SW 1271 (cell line): ENCODE measurements around the gene SAP25.
"Not testable (repeated sequence)": the region's sequence is repeated elsewhere in the genome, so short reads cannot be mapped to it uniquely, and the experiment has no call there.

Experiments
- DNase-seq, 2 experiments: peaks; one replicate each; lab custom pipeline; 2025; lab: John Stamatoyannopoulos, UW

The SAP25 gene

DNA sequence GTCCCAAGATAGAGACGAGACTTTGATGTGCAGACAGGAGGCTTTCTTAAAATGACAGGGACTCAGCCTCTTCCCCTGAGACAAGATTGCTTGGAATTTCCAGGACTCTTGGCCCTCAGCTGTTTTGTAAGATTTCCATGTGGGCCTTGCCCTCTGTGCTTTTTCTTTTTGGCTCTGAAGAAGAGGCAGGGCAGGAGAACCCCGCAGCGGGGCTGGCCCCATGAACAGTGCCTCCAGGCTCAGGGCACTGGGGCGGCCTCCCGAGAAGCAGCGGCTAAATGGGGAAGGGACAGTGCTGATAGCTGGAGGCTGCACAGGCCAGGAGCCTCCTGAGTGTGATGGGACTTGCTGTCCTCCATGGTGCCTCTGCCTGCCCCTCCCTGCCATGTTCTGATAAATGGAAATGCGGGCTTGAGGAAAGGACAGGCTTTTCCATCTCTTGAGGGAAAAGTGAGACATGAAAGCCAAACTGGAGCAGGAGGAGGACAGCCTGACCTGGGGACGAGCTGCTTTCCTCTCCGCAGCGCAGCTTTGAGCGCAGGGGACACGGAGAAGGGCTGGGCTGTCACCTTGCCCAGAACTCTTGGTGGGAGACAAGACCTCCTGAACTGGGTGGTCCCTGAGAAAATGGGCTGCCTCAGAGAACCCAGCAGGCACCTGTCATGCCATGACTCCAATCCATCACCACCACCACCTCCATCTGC lies 12.1 kb downstream of the SAP25 start:
- DNase-seq, result no peak

DNA sequence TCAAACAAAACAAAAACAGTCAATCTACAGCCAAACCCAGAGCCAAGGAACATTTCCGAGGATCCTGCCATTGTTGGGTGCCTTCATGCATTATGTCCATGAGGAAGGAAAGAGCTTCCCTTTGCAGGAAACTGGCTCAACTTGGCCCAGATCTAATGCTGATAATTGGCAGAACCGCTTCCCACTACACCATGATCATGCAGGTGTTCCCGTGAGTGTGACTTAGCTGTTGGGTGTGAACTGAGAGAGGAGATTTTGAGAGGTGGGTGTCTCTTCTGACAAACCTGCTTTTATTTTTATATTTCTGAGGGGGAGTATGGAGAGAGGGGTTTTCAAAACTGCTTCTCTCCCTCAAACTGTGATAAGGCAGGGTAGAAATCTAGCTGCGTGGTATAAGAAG lies 14.6 kb downstream of the SAP25 start:
- DNase-seq, result no peak

DNA sequence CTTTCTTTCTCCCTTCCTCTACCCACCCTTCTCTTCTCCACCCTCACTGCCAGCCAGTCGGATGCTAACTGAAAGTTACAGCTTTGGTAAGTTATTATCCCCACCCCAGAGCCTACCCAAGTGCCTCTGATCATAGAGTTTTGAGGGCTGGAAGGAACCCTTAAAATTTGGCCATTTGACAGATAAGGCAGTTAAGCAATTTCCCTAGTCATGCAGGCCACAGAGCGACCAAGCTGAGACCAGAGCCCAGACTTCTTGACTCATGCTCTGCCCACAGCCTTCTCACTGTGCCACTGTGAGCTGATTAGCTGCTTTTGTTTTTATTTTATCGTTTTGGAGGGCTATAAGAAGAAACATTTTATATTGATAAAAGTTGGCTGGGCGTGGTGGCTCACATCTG lies 17.2 kb downstream of the SAP25 start:
- no peak for DNase-seq

DNA sequence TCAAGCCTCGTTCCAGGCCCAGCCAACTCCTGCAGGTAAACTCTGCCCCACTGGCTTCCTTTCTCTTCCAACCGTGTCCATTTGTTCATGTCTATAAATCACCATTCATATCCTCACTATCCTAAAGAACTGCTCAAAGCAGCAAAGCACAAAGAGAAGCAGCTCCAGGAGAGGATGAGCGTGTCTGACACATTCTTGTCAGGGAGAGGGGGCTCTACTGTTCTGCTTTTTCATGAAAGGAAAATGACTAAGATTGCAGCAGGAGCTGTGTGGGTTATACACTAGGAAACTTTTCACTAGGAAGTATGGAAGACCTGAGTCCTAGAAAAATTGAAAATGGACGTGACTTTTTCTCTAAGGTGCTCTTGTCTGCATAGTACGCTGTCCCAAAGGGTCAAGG lies 18.0 kb downstream of the SAP25 start:
- DNase-seq, result no peak

DNA sequence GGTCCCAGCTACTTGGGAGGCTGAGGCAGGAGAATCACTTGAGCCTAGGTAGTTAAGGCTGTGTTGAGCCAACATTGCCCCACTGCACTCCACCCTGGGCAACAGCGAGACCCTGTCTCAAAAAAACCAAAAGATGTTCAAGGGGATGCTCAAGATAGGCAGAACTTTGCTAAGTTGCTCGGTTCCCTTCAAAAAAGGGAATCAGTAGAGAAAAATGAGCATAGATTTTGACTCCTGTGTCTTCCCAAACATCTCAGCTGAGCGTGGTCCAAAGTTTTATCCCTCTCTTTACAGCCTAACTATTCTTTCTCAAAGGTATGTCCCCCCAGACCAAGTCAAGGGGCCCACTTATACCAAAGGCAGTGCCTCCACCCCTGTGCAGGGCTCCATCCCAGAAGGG lies 20.7 kb downstream of the SAP25 start:
- DNase-seq, result no peak

DNA sequence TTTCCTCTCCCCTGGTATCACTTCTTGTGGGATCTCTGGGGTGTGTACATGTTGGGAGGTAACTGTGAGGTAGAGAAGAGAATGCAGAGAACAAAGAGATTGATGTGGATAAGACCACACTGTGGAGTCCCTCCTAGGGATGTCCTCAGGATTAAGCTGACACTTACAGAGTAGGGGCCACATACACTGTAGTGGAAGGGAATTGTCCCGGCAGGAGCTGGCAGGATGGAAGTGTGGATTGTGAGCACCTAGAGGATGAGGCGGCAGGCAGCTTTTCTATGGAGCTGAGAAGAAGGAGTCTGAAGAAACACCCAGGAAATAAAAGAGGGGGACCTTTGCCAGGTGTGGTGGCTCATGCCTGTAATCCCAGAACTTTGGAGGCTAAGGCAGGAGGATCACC lies 21.2 kb downstream of the SAP25 start:
- DNase-seq, result no peak

DNA sequence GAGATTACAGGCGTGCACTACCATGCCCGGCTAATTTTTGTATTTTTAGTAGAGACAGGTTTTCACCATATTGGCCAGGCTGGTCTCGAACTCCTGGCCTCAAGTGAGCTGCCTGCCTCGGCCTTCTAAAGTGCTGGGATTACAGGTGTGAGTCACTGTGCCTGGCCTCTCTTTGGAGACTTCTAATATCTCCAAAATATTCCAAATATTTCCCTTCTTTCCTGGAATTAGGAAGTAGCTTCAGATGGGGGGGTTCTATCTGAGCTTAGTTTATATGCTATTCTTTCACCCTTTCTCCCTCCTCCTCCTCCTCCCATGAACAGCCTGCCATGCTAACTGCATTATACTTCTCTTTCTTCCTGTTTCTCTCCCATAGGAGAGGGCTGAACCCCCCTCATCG lies 25.3 kb downstream of the SAP25 start:
- not testable (repeated sequence) for DNase-seq

DNA sequence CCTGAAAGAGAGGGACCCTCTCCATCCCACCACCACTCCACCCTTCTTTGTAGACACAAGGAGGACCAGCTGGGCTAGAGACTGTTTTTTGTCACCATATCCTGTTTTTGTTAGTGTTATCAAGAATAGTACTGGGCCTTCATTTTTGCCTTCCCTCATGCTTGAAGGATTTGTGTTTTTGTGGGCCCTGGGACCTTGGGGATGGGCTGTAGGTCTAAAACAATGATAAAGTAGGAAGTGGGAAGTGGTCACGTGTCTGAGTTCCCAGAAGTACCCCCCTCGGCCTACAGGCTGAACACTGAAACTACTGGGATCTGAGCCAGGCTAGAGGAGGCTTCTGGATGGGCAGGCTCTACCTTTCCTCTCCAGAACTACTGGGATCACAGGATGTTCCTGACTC lies 25.8 kb downstream of the SAP25 start:
- no peak for DNase-seq

DNA sequence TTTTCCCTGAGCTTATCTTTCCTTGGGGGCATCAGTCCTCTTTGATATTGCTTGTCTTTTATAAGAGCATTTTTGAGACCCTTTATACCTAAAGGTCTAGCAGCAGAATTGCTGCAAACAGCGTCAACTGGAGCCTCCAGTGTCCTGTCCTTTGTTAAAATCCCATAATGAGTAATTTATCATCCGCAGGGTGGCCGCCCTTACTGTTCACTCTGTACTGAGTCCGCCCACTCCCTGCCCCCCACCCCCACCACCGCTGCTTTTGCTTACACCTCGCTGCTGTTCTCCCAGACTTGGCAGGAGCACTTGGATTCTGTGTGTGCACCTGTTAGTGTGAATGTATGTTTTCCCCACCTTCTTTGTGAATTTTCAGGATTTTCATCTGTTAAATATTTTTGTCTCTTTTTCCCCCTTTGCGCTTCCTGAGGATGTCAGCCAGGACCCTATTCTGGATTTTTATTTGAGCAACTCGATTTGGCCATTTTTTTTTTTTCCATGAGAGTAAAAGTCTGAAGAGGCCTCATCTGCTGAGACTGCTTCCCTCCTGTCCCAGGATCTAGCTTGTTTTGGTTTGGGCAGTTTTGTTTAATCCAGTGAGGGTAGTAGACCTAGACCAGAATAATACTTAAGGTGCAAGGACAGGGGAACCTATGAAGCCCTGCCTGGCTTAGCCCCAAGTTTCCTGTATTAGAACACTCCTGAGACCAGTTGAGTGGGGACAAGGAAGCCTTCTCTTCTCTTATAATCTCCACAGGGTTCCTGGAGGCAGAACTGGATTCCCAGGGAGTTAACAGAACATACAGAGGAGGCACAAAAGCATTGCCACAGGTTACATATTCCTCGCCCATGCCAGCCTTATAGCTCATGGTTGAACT lies 26.5 kb downstream of the SAP25 start:
- DNase-seq, result no peak

DNA sequence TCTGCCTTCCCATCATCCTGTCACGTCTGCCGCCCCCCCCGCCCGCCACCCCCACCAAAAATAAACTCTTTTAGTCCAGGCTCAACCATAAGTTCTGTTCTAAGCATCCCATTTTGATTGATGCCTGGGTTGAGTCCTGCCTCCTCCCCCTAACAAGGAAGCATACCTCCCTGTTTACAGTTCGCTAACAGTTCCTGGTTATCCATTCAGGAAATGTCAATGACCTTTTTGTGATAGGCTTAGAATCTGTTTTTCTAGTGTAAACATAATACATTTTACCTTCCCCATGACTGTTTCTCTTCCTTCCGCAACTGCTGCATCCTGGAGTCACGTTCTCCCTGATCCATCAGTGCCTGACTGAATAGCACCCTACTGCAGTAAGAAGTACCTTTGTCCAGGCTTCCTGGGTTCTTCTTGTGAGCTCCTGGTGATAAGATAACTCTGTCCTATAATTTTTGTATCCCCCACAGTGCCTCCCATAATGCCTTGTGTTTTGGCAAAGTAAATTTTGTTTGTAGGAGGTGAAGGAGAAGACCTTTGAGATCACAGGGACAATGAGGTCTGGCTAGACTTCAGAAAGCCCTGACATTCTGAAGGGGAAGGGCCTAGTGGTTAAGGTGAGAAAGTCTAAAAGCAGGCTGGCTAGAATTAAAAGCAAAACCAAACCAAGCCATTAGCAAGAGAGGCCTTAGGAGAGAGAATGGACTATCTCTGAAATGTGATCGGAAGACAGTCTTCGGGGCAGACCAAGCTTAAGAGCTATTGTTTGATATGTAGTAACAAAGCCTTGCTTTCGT lies 27.4 kb downstream of the SAP25 start:
- no peak for DNase-seq

DNA sequence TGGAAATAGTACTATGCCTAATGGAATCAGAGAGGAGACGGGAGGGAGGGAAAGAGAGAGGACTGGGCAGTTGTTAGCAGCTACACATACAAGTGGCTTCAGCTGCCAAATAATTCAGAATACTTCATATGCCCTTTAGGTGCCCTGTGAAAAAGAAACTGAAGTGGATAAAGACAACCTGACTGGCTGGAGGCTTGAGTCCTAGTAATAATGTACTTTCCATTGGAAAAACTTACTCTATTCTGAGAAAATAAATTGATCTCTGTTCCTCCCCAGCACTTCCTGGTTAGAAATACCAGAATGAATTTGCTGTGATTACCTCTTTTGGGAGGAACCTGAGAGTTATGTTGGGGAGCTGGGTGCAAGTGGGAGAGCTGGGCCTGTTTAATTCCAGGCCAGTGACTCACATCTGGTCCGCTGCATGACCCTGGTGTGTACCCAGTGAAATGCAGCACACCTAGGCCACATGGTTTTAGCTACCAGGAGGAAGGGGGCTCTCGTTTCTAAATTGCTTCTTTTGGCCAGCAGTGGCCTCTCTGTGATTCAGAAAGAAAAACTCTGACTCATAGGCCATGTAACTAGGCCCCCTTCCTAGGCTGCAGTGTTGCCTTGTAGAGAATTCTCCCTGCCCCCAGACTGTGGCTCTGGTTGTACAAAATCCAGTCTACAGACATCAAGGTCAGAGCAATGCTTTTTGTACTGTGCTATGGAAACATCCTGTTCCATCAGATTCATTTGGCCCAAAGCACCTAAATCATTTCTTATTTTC lies 28.2 kb downstream of the SAP25 start:
- peak; percentile 55 to 83 for DNase-seq

DNA sequence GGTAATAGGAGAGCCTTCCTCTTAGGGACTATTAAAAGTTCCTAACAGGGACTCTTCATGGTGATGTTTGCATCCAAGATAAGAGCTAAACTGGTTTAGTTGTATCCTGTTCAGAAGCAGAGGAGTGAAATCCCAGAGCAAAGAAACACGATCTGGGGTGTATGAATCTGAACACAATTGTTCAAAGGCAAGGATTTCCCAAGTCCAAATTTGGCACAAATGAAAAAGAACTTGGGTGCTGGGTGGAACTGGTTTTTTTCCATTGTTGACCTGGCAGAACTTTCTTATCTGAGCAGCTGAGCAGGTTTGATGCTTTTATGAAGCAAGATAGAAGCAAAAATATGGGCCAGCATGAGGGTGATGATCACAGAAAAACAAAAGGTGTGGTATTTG lies 28.7 kb downstream of the SAP25 start:
- DNase-seq, result no peak

DNA sequence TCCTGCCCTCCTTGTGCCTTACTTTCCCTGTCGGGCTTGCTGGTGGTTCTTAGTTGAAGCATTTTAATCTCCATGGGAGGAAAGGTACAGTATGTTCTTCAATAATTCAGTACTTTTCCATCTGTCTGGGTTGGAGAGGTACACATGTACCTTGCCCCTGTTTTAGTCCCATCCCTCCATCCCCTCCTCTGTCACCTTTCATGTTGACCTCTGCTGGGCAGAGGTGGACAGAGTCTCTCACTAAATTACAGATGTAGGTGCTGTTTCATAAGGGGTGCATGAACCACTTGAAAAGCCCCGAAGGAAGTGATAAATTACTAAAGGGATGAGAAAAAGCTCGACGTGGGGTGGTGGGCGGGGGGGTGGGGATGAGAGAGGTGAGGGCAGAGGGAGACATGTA lies 29.3 kb downstream of the SAP25 start:
- DNase-seq, result no peak

DNA sequence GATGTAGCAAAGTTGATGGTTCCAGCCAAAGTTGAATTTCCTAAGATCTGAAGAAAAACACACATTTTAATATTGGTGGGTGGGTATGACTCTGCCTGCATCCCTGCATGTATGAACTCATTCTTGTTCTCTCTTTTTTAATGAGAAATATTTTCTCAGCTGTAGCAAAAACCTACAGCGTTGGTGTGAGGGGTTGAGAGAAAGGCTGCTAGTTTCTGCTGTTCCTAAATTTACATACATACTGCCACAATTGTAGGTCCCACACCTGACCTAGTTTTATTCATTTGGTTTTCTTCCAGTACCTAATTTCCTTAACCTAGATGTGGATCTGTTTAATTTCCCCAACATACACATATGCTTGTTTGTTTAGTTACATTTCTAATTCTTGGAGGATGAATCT lies 30.1 kb downstream of the SAP25 start:
- DNase-seq, result no peak

DNA sequence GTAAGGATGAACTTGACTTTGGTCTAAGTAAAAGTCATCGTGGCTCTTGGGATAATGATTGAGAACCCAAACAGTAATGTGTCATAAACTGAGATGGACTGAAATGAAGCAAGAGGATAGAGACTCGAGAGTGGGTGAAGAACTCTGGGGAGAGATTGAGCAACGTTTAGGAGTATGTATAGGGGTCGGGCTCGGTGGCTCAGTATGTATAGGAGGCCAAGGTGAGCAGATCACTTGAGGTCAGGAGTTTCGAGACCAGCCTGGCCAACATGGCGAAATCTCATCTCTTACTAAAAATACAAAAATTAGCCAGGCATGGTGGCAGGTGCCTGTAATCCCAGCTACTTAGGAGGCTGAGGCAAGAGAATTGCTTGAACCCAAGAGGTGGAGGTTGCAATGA lies 32.4 kb downstream of the SAP25 start:
- DNase-seq, result not testable (repeated sequence)

DNA sequence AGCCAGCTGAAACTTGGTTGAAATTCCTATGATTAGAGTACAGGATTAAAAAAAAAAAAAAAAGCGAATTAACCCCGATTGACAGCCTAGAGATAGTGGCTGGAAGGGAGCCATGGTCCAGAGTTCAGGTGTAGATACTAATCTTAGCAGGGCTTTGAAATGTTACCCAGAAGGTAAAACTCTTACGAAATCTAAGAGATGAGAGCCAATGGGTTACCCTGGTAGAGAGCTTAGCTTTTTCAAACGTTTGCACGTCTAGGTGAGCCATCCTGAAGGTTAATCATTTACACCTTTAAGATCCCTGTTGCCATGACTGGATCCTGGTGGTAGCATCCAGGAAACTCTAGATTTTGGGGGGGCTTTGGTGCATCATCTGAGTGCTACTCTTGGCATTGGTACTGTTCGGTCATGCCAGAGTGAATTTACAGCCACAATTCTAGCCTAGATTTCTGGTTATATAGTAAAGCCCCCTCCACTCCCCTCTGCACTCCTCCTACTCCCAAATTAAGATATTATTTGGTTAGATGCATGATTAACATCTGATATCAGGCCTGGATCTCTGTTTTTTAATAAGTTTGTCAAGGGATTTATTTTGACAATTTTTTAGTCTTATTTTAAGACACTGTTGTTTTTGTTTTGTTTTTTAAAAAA lies 33.5 kb downstream of the SAP25 start:
- DNase-seq, result no peak

DNA sequence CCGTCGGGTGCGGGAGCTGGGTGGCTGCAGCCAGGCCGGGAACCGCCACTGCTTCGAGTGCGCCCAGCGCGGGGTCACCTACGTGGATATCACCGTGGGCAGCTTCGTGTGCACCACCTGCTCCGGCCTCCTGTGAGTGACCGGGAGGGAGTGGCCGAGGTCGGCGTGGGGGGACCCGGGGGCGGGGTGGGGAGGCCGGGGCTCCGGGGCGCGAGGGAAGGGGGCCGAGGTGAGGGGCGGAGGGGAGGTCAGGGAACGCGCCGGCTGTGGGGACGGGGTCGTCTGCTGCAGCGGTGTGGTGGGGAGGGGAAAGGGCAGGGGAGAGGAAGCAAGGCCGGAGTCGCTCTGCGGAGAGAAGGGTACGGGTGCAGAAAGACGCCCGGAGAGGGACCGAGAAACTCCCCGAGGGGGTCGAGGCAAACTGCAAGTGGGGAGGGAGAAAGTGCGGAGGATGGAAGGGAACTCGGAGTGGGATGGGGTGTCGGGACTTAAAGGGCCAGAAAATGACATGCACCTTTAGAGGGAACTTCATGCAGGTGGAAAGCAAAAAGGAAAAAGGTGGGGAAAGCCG lies 34.2 kb downstream of the SAP25 start:
- DNase-seq, result no peak

DNA sequence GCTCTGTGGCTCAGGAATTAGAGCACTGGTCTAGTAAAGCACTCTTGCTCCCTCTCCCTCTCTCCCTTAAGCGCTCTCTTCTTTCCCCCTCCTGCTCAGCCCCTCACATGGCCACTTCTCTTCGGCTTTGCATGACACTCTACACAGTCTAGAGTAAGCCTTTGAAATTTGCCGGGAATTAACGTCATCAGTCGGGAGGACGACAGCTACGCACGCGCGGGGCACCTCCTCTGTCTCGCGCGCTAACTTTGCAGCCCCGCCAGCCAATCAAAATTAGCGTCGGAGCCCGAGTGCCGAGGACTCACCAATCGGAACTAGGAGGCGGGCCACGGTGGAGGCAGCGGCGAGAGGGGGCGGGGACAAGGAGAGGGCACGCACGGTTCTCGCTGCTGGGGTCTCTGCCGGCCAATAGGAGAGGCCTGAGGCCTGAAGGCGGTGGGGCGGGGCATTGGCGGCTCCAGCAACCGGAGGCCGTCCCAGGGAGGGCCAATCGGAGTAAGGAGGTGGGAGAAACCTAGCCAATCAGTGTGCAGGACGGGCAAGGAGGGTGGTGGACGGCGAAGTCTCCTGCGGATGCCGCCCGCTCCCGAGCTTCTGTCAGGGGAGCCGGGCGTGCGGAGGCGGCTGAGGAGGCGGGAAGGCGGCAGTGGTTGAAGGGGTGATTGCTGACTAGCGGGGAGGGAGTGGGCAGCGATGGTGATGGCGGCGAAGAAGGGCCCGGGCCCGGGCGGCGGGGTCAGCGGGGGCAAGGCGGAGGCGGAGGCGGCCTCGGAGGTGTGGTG lies 34.9 kb downstream of the SAP25 start, which contains the start of gene AGFG2:
TSS of gene AGFG2 (plus strand) at position 550 of the 782 bp plus-strand sequence. CDS start at position 694, 144 bp downstream.
- peak; percentile 99 for DNase-seq

DNA sequence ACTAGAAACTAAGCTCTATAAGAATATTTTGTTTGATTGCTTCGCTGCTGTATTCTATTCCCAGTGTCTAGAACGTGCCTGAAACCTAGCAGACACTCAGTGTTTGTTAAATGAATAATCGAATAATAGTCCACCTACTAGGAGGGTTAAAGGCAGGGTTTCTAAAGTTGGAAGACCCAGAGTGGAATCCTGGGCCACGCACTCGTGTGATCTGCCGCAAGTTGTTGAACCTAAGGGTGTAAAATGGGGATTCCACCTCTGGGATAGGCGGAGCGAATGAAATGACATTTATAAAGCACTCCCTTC lies 35.4 kb downstream of the SAP25 start:
- no peak for DNase-seq

DNA sequence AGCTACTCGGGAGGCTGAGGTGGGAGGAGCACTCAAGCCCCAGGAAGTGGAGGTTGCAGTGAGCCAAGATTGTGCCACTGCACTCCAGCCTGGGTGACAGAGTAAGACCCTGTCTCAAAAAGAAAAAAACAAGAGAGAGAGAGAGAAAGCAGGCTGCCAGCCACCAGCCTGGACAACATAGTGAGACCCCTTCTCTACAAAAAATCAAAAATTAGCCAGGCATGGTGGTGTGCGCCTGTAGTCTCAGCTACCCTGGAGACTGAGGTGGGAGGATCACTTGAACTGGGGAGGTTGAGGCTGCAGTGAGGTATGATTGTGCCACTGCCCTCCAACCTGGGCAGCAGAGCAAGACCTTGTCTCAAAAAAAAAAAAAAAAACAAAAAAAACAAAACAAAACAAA lies 37.0 kb downstream of the SAP25 start:
- not testable (repeated sequence) for DNase-seq
